HepG2 (cell line): ENCODE data around the gene ACE2. TPM values are rescaled to one million over a fixed set of nuclear protein-coding genes. Genes with fewer than 3 reads are reported as not detected.

ENCODE experiments used
- ARNTL ChIP-seq: sonication (generic); formaldehyde crosslinking; IDR thresholded peaks from 2 replicates; pipeline ENCODE4 v1.4.0; 2020; ENCODE audit warnings: mild to moderate bottlenecking, missing genetic modification reagents
- BCL6 ChIP-seq: IDR thresholded peaks from 2 replicates; pipeline ENCODE4 v1.6.1; 2016; ENCODE audit warnings: missing genetic modification reagents, missing compliant biosample characterization
- BRCA1 ChIP-seq: sonication (generic); formaldehyde crosslinking; IDR thresholded peaks from 2 replicates; pipeline ENCODE4 v1.4.0; 2020; ENCODE audit warnings: missing genetic modification reagents
- CREM ChIP-seq, 2 experiments: sonication (generic) in 1 of 2; formaldehyde crosslinking in 1 of 2; IDR thresholded peaks; 2 replicates each; pipeline versions ENCODE4 v1.4.0 to v1.6.1; 2016 to 2020; ENCODE audit warnings: antibody characterized with exemption in 1 of 2, mild to moderate bottlenecking in 1 of 2, missing genetic modification reagents in 1 of 2
- FOXP4 ChIP-seq: sonication (generic); formaldehyde crosslinking; IDR thresholded peaks from 2 replicates; pipeline ENCODE4 v1.4.0; 2020; ENCODE audit warnings: missing genetic modification reagents
- GMEB2 ChIP-seq: IDR thresholded peaks from 2 replicates; pipeline ENCODE4 v1.6.1; 2016; ENCODE audit warnings: missing biosample characterization, missing genetic modification reagents, low read depth
- KAT8 ChIP-seq: IDR thresholded peaks from 2 replicates; pipeline ENCODE4 v1.6.1; 2016; ENCODE audit warnings: missing genetic modification reagents, missing compliant biosample characterization
- KDM1A ChIP-seq: IDR thresholded peaks from 2 replicates; pipeline ENCODE4 v1.6.1; 2016; ENCODE audit warnings: missing compliant biosample characterization
- MIXL1 ChIP-seq: IDR thresholded peaks from 2 replicates; pipeline ENCODE4 v1.6.1; 2016
- MNT ChIP-seq: fragments of 450-650 bp; IDR thresholded peaks from 2 replicates; pipeline ENCODE4 v1.6.1; 2016
- NR2F1 ChIP-seq, 2 experiments: fragments of 450-650 bp in 1 of 2; formaldehyde crosslinking in 1 of 2; IDR thresholded peaks; 2 replicates each; pipeline versions ENCODE4 v1.5.0 to v1.6.1; 2016 to 2020; ENCODE audit warnings: mild to moderate bottlenecking in 1 of 2, missing compliant biosample characterization in 1 of 2, missing genetic modification reagents in 1 of 2, moderate library complexity in 1 of 2
- NR2F6 ChIP-seq, 2 experiments: IDR thresholded peaks; 2 replicates each; pipeline ENCODE4 v1.6.1; 2016; ENCODE audit warnings: antibody characterized with exemption in 1 of 2, mild to moderate bottlenecking in 1 of 2
- NR3C1 ChIP-seq: sonication (generic); formaldehyde crosslinking; IDR thresholded peaks from 2 replicates; pipeline ENCODE4 v1.4.0; 2020; ENCODE audit warnings: missing genetic modification reagents
- POGZ ChIP-seq: sonication (generic); formaldehyde crosslinking; IDR thresholded peaks from 2 replicates; pipeline ENCODE4 v1.4.0; 2020; ENCODE audit warnings: mild to moderate bottlenecking, missing genetic modification reagents
- SAP130 ChIP-seq: IDR thresholded peaks from 2 replicates; pipeline ENCODE4 v1.6.1; 2016; ENCODE audit warnings: low read depth
- SOX13 ChIP-seq, 3 experiments: fragments of 450-650 bp in 1 of 3; sonication (generic) in 1 of 3; formaldehyde crosslinking in 1 of 3; IDR thresholded peaks in 2 of 3; conservative IDR thresholded peaks in 1 of 3; 2 replicates each; pipeline versions ENCODE4 v1.5.0 to v1.6.1; 2016 to 2020; ENCODE audit warnings: antibody characterized with exemption in 1 of 3, mild to moderate bottlenecking in 1 of 3, missing compliant biosample characterization in 1 of 3, missing genetic modification reagents in 1 of 3, moderate library complexity in 1 of 3
- ZNF331 ChIP-seq: sonication (generic); formaldehyde crosslinking; IDR thresholded peaks from 2 replicates; pipeline ENCODE4 v1.4.0; 2020; ENCODE audit warnings: missing genetic modification reagents
- ZNF766 ChIP-seq: sonication (generic); formaldehyde crosslinking; IDR thresholded peaks from 2 replicates; pipeline ENCODE4 v1.5.0; 2020; ENCODE audit warnings: missing genetic modification reagents, borderline replicate concordance
- ZNF850 ChIP-seq: sonication (generic); formaldehyde crosslinking; conservative IDR thresholded peaks from 2 replicates; pipeline ENCODE4 v1.9.0; 2021; ENCODE audit warnings: mild to moderate bottlenecking, missing genetic modification reagents
- polyA plus RNA-seq, 8 experiments: library from polyadenylated mRNA; depleted of rRNA in 3 of 8; stranded (reverse) in 7 of 8; unstranded in 1 of 8; fragments of >200 nt; fragmentation: Illumina TruSeq in 4 of 8; extraction: Trizol in 4 of 8; gene quantifications; 2 replicates each; pipeline versions ENCODE4 v1.2.1 to v1.2.3, GENCODE V29; 2011 to 2016; ENCODE audit warnings: low read depth in 4 of 8, missing spikeins in 1 of 8, mixed read lengths in 1 of 8; ENCODE audit not compliant: insufficient read depth in 1 of 8
- total RNA-seq, 5 experiments: library from RNA; depleted of rRNA; stranded (reverse); fragments of >200 nt; fragmentation: Illumina TruSeq; extraction: Trizol; gene quantifications; 2 replicates each; pipeline ENCODE4 v1.2.3, GENCODE V29; 2016; ENCODE audit warnings: low read depth in 1 of 5
- TF ChIP-seq, protein P1 (sequence below): sonication (generic); formaldehyde crosslinking; IDR thresholded peaks from 2 replicates; pipeline ENCODE4 v1.5.1; 2020; ENCODE audit warnings: mild to moderate bottlenecking, missing genetic modification reagents, borderline replicate concordance

Gene ACE2
- total and polyA plus RNA-seq, 2 of the 13 experiments (the other 11 are each of a cell fraction or from before 2014, with no cell fraction given): 0.46 to 3.1 TPM

DNA sequence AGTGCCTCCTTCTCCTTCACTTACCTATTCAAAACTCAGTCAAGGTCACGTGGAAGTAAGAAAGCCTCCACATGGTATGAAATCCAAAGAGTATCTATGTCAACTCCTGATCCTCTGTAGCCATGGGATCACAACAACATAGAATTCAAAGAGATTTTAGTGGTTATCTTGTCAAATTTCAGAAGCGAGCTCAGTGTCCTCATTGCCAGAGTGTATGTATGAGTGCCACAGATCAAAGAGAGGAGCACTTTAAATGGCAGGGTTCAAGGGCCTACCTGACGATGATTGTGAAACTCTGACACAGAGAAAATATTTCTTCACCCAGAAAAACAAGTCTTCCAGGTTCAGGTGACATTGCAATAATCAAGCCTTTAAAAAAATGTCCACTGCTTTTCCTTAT lies 1.2 kb upstream of the ACE2 start (continued):
- TF ChIP-seq FOXP4 (CRISPR knock-in tag) (peak; percentile 64), BRCA1 (CRISPR knock-in tag) (no peak), SAP130 (CRISPR knock-in tag) (peak; percentile 55; the same call in 1 of the 2 replicates), ZNF331 (CRISPR knock-in tag) (peak; percentile 26; the same call in 1 of the 2 replicates), CREM (IDR thresholded peaks at IDR 0.05) (0 out of 2 replicates have a peak, but pooled peaks have one; percentile 17), CREM (CRISPR knock-in tag; IDR thresholded peaks at IDR 0.05) (no peak), POGZ (CRISPR knock-in tag) (peak; percentile 44; the same call in 1 of the 2 replicates), ZNF766 (CRISPR knock-in tag) (no peak), NR2F6 (IDR thresholded peaks at IDR 0.05) (peak; percentile 67), NR2F6 (CRISPR knock-in tag; IDR thresholded peaks at IDR 0.05) (peak; percentile 73; the same call in 1 of the 2 replicates), NR2F1 (CRISPR knock-in tag; IDR thresholded peaks at IDR 0.05) (0 out of 4 replicates have a peak, but pooled peaks have one; percentile 16 to 56), KDM1A (CRISPR knock-in tag) (no peak), KAT8 (0 out of 2 replicates have a peak, but pooled peaks have one; percentile 21), MIXL1 (CRISPR knock-in tag) (peak; percentile 28; the same call in 1 of the 2 replicates), NR3C1 (CRISPR knock-in tag) (no peak), SOX13 (IDR thresholded peaks at IDR 0.05) (no peak), SOX13 (CRISPR knock-in tag; conservative IDR thresholded peaks at IDR 0.05 in 1 of 2, IDR thresholded peaks at IDR 0.05 in 1 of 2) (peak in 1 of 2 experiments; percentile 65; a peak in 1 of 4 replicates), GMEB2 (CRISPR knock-in tag) (no peak), ARNTL (peak; percentile 36; the same call in 1 of the 2 replicates), BCL6 (CRISPR knock-in tag) (peak; percentile 52), MNT (peak; percentile 80), ZNF850 (CRISPR knock-in tag) (no peak)
- TF ChIP-seq, protein P1, sequence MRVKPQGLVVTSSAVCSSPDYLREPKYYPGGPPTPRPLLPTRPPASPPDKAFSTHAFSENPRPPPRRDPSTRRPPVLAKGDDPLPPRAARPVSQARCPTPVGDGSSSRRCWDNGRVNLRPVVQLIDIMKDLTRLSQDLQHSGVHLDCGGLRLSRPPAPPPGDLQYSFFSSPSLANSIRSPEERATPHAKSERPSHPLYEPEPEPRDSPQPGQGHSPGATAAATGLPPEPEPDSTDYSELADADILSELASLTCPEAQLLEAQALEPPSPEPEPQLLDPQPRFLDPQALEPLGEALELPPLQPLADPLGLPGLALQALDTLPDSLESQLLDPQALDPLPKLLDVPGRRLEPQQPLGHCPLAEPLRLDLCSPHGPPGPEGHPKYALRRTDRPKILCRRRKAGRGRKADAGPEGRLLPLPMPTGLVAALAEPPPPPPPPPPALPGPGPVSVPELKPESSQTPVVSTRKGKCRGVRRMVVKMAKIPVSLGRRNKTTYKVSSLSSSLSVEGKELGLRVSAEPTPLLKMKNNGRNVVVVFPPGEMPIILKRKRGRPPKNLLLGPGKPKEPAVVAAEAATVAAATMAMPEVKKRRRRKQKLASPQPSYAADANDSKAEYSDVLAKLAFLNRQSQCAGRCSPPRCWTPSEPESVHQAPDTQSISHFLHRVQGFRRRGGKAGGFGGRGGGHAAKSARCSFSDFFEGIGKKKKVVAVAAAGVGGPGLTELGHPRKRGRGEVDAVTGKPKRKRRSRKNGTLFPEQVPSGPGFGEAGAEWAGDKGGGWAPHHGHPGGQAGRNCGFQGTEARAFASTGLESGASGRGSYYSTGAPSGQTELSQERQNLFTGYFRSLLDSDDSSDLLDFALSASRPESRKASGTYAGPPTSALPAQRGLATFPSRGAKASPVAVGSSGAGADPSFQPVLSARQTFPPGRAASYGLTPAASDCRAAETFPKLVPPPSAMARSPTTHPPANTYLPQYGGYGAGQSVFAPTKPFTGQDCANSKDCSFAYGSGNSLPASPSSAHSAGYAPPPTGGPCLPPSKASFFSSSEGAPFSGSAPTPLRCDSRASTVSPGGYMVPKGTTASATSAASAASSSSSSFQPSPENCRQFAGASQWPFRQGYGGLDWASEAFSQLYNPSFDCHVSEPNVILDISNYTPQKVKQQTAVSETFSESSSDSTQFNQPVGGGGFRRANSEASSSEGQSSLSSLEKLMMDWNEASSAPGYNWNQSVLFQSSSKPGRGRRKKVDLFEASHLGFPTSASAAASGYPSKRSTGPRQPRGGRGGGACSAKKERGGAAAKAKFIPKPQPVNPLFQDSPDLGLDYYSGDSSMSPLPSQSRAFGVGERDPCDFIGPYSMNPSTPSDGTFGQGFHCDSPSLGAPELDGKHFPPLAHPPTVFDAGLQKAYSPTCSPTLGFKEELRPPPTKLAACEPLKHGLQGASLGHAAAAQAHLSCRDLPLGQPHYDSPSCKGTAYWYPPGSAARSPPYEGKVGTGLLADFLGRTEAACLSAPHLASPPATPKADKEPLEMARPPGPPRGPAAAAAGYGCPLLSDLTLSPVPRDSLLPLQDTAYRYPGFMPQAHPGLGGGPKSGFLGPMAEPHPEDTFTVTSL: peak; percentile 66; the same call in 1 of the 2 replicates
